Measurements from ENCODE around the gene PUM1.

DNA sequence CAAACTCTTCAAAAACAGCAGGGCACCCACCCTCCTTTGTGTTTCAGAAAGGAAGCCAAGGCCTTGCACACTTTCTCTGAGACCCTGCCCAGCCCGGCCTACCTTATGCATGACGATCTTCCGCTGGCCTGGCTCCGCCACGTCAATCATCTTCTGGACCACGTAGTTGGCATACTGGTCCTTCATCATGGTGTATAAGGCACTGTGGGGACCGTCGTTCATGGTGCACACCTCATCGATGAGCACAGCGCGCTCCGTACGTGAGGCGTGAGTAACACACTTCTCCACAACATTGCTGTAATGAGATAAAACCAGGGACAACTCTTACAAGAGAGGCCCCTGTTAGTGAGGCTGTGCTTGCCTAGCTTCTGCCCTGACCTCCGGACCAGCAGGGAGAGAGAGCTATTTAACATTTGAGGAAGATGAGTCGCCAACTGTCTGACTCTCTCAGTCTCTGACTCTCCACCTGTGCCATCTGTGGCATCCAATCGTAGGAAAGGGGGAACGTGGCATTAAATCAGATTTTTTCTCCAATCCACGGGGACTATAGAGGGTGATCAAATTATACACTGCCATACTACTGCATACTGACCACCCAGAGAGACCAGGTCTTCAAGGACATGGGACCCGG lies 128.9 kb downstream of the PUM1 start:
- TF ChIP-seq TAF1 (IDR thresholded peaks at IDR 0.05; ENCODE audit: borderline replicate concordance, insufficient read depth, low read length) (no peak), POLR2AphosphoS5 (IDR thresholded peaks at IDR 0.05; ENCODE audit: low read depth, low read length) (no peak)
- TF ChIP-seq, protein P1, sequence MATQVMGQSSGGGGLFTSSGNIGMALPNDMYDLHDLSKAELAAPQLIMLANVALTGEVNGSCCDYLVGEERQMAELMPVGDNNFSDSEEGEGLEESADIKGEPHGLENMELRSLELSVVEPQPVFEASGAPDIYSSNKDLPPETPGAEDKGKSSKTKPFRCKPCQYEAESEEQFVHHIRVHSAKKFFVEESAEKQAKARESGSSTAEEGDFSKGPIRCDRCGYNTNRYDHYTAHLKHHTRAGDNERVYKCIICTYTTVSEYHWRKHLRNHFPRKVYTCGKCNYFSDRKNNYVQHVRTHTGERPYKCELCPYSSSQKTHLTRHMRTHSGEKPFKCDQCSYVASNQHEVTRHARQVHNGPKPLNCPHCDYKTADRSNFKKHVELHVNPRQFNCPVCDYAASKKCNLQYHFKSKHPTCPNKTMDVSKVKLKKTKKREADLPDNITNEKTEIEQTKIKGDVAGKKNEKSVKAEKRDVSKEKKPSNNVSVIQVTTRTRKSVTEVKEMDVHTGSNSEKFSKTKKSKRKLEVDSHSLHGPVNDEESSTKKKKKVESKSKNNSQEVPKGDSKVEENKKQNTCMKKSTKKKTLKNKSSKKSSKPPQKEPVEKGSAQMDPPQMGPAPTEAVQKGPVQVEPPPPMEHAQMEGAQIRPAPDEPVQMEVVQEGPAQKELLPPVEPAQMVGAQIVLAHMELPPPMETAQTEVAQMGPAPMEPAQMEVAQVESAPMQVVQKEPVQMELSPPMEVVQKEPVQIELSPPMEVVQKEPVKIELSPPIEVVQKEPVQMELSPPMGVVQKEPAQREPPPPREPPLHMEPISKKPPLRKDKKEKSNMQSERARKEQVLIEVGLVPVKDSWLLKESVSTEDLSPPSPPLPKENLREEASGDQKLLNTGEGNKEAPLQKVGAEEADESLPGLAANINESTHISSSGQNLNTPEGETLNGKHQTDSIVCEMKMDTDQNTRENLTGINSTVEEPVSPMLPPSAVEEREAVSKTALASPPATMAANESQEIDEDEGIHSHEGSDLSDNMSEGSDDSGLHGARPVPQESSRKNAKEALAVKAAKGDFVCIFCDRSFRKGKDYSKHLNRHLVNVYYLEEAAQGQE (IDR thresholded peaks at IDR 0.05; ENCODE audit: insufficient read depth in 1 of 2, low read depth in 2 of 2, low read length in 2 of 2): no peak

Data from PFSK-1 (cell line).